ENCODE results near the gene NINJ2. TPM values are rescaled to one million over a fixed set of nuclear protein-coding genes. Genes with fewer than 3 reads are reported as not detected.

Gene NINJ2
- total RNA-seq, 4 donors from 2014 or later, result 8.6 to 28.9 (median 17.5) TPM

DNA sequence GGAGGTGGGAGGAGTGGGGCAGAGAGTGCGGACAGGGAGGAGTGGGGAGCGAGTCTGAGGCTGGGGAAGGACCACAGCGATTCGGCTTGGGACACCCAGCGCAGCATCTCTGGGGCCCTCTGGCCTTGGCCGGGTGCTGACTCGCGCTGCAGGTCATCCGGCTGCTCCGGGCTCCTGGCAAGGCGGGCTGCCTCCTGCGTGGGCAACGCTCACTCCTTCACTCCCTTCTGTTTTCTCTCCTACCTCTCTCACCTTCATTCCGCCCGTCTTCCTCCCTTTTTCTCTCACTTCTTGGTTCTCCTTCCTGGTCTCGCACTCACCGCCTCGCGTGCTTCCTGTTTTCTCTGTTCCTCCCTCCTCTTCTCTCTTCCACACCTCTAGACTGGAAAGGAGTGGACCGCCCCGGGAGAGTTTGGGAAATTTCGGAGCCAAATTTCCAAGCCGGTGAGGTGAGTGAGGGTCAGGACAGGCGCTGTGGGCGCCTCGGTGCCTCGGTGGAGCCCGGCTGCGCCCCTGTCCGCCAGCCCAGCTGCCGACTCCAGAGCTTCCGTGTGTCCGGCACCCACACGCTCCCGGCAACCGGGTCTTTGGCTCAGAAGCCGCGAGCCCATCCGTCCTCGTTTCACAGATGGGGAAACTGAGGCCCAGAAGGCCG is 116.9 kb downstream of the NINJ2 start:
- TF ChIP-seq, protein P1, sequence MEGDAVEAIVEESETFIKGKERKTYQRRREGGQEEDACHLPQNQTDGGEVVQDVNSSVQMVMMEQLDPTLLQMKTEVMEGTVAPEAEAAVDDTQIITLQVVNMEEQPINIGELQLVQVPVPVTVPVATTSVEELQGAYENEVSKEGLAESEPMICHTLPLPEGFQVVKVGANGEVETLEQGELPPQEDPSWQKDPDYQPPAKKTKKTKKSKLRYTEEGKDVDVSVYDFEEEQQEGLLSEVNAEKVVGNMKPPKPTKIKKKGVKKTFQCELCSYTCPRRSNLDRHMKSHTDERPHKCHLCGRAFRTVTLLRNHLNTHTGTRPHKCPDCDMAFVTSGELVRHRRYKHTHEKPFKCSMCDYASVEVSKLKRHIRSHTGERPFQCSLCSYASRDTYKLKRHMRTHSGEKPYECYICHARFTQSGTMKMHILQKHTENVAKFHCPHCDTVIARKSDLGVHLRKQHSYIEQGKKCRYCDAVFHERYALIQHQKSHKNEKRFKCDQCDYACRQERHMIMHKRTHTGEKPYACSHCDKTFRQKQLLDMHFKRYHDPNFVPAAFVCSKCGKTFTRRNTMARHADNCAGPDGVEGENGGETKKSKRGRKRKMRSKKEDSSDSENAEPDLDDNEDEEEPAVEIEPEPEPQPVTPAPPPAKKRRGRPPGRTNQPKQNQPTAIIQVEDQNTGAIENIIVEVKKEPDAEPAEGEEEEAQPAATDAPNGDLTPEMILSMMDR (IDR thresholded peaks at IDR 0.05), result no peak
- DNase-seq (ENCODE audit: low spot score), result no peak
- no peak for ATAC-seq (ENCODE audit: low FRiP score)

DNA sequence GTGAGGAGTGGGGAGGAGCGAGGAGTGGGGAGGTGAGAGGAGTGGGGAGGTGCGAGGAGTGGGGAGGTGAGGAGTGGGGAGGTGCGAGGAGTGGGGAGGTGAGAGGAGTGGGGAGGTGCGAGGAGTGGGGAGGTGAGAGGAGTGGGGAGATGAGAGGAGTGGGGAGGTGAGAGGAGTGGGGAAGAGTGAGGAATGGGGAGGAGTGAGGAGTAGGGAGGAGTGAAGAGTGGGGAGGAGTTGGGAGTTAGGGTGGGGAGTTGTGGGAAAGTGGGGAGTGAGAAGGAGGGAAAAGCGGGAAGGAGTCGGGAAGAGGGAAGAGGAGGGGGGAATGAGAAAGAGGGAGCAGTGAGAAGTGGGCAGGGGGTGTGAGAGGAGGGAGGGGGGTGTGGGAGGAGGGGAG is 117.4 kb downstream of the NINJ2 start:
- TF ChIP-seq, protein P1 (IDR thresholded peaks at IDR 0.05), result no peak
- ATAC-seq (ENCODE audit: low FRiP score) (no peak), DNase-seq (ENCODE audit: low spot score) (no peak)

DNA sequence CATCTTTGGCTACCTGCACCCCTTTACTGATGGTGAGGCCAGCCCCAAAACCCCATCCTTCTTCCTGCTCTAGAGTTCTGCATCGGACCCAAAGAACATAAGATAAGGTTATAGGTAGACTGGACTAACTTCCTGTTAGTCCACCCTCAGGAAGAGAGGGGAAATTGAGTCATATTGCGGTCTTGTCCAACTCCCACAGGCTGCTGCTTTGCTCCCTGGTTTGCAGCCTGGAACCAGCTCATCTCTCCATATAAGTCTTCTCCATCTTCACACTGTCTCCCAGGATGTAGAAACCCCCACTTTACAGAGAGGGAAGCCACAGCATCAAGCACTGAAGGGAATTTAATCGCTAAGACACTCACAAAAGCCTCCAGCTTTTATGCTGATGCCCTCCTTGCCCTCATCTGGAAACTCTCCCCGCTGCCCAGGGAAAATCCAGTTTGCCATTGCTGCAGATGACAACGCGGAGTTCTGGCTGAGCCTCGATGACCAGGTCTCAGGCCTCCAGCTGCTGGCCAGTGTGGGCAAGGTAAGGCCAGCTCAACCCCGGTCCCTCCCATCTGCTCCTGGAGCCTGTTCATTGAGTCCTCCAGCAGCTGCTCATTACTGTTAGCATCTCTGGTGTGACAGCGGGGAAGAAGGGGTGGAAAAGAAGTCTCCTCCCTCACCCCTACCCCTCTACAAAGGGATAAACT is 118.2 kb downstream of the NINJ2 start:
- ATAC-seq (ENCODE audit: low FRiP score) (peak; percentile 28), DNase-seq (ENCODE audit: low spot score) (no peak)
- TF ChIP-seq, protein P1 (IDR thresholded peaks at IDR 0.05), result no peak

DNA sequence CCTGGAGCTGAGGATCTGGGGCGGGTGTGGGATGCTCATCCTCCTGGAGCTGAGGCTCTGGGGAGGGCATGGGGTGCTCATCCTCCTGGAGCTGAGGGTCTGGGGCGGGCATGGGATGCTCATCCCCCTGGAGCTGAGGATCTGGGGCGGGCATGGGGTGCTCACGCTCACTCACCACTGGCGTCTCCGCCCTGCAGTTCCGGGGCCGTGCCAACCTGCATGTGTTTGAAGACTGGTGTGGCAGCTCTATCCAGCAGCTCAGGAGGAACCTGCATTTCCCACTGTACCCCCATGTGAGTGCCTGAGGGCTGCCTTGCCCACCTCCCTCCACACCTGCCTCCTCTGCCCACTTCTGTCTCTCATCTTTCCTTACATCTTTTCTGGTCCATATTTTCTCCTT is 119.1 kb downstream of the NINJ2 start:
- ATAC-seq (ENCODE audit: low FRiP score) (no peak), DNase-seq (ENCODE audit: low spot score) (no peak)
- TF ChIP-seq, protein P1 (IDR thresholded peaks at IDR 0.05), result no peak

DNA sequence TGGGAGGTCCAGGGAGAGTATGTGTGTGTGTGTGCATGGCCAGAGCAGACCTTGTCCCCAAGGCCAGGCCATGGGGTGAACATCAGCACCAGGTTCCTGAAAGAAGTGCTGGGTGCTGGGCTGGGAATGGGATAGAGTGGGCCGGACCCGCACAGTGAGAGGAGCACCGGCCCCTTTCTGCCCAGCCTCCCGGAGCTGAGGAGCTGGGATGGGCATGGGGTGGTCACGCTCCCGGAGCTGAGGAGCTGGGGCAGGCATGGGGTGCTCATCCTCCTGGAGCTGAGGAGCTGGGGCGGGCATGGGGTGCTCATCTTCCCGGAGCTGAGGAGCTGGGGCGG is 120.2 kb downstream of the NINJ2 start:
- DNase-seq (ENCODE audit: low spot score) (no peak), ATAC-seq (ENCODE audit: low FRiP score) (no peak)

DNA sequence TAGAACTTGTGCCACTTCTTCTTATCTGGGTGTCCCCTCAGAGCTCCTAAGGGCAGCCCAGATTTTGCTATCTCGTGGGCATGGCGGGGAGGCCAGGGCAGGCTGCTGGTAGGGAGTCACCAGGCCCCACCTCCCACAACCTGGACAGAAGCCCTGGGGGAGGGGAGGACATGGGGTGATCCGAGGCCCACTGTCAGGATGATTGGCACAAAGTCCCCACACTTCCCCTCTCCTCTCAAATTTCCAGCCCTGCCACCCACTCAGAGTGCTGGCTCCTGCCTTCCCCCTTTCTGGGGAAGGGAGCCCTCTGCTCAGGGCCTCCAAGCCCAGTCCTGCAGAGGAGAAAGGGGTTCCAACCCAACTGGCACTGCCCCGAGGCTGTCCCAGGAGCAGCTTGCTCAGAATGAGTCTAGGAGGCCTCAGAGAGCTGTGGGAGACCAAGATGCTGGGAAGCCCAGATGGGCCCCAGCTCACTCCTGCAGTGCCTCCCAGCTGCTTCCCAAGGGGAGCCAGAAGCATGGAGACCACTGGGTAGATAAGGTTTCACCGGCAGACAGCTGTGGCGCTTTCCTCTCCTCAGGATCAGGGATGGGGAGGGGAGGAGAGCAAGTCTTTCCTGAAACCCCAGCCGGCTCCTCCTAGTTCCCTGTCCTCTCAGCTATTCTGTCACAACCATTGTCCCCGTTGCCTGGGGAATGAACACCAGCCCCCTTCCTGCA is 120.7 kb downstream of the NINJ2 start:
- ATAC-seq (ENCODE audit: low FRiP score), result no peak
- no peak for DNase-seq (ENCODE audit: low spot score)
- TF ChIP-seq, protein P1 (IDR thresholded peaks at IDR 0.05), result no peak

More for the DNA sequence above, 120.2 kb downstream of the NINJ2 start:
- TF ChIP-seq, protein P1 (IDR thresholded peaks at IDR 0.05), result no peak

Data from omental fat pad (tissue), 4 donors.